Calu3 (cell line): ENCODE measurements around the gene STK38L. TPM values are rescaled to one million over a fixed set of nuclear protein-coding genes. Genes with fewer than 3 reads are reported as not detected.

ENCODE experiments used
- BruUV-seq: library from RNA; stranded (reverse); fragments of 400-500 nt; replicated peaks from 2 replicates; lab custom pipeline; 2021; lab: Mats Ljungman, UMichigan
- CTCF ChIA-PET: fragments of 300-600 bp; sonication (Branson Sonifier 250); formaldehyde crosslinking; loops from one replicate; lab custom pipeline; 2022; ENCODE audit warnings: antibody characterized with exemption; lab: Charles Lee
- DNase-seq: peaks from one replicate; pipeline ENCODE4 v3.0.0; 2022
- H3K27ac Mint-ChIP-seq: one replicate; pipeline ENCODE4 v1.8.0; 2022; ENCODE audit warnings: mixed read lengths; ENCODE audit not compliant: unreplicated experiment
- H3K27me3 Mint-ChIP-seq: one replicate; pipeline ENCODE4 v1.8.0; 2022; ENCODE audit warnings: mixed read lengths; ENCODE audit not compliant: unreplicated experiment
- H3K36me3 Mint-ChIP-seq: one replicate; pipeline ENCODE4 v1.8.0; 2022; ENCODE audit warnings: mild to moderate bottlenecking, moderate library complexity, mixed read lengths; ENCODE audit not compliant: insufficient read depth, unreplicated experiment
- H3K4me1 Mint-ChIP-seq: one replicate; pipeline ENCODE4 v1.8.0; 2022; ENCODE audit warnings: mild to moderate bottlenecking, low read depth, mixed read lengths; ENCODE audit not compliant: unreplicated experiment
- H3K4me3 Mint-ChIP-seq: one replicate; pipeline ENCODE4 v1.8.0; 2022; ENCODE audit warnings: mild to moderate bottlenecking, low read depth, moderate library complexity, mixed read lengths; ENCODE audit not compliant: unreplicated experiment
- H3K9me3 Mint-ChIP-seq: one replicate; pipeline ENCODE4 v1.8.0; 2022; ENCODE audit warnings: low read depth, mixed read lengths; ENCODE audit not compliant: unreplicated experiment
- intact Hi-C: fragments of 100-400 bp; cut with micrococcal nuclease; formaldehyde crosslinking; loops from one replicate; pipeline ENCODE4 v1.10.0; 2022; ENCODE audit not compliant: unreplicated experiment
- total RNA-seq: library from RNA; stranded (reverse); gene quantifications from 2 replicates; pipeline ENCODE4 v1.2.3, GENCODE V29; 2022
- TF ChIP-seq, protein P1 (sequence below): fragments of 200-600 bp; IDR thresholded peaks from one replicate; pipeline ENCODE4 v1.8.0; 2022; ENCODE audit warnings: antibody characterized with exemption; ENCODE audit not compliant: unreplicated experiment

The STK38L gene
- total RNA-seq, 1 experiment from 2014 or later = 24.6 TPM

GRCh38 chr12:27209257-27209910 lies 34.7 kb upstream of the STK38L start:
- no peak overlapping the region for H3K4me3 Mint-ChIP-seq
- CTCF ChIA-PET = no interaction called here
- no peaks in the 10 kb centered on the region for H3K36me3 Mint-ChIP-seq
- no TSS peak for BruUV-seq
- no peaks in the 10 kb centered on the region for H3K27me3 Mint-ChIP-seq
- TF ChIP-seq, protein P1, sequence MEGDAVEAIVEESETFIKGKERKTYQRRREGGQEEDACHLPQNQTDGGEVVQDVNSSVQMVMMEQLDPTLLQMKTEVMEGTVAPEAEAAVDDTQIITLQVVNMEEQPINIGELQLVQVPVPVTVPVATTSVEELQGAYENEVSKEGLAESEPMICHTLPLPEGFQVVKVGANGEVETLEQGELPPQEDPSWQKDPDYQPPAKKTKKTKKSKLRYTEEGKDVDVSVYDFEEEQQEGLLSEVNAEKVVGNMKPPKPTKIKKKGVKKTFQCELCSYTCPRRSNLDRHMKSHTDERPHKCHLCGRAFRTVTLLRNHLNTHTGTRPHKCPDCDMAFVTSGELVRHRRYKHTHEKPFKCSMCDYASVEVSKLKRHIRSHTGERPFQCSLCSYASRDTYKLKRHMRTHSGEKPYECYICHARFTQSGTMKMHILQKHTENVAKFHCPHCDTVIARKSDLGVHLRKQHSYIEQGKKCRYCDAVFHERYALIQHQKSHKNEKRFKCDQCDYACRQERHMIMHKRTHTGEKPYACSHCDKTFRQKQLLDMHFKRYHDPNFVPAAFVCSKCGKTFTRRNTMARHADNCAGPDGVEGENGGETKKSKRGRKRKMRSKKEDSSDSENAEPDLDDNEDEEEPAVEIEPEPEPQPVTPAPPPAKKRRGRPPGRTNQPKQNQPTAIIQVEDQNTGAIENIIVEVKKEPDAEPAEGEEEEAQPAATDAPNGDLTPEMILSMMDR = no peak
- no peak for DNase-seq
- H3K9me3 Mint-ChIP-seq = no peaks in the 10 kb centered on the region
- intact Hi-C loops = no loop called here
- H3K4me1 Mint-ChIP-seq = no peaks in the 10 kb centered on the region
- H3K27ac Mint-ChIP-seq = no peak overlapping the region

DNA sequence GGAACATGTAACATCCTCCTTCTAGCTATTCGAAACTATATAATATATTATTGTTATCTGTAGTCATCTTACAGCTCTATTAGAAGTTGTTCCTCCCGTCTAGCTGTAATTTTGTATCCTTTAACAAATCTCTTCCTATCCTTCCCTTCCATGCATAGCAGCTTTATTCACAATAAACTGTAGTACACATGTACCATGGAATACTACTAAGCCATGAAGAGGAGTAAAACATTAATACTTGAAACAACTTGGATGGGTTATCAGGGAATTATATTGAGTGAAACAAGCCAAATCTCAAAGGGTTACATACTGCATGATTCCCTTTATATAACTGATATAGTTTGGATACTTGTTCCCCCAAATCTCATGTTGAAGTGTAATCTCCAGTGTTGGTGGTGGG lies 33.9 kb upstream of the STK38L start:
- TF ChIP-seq, protein P1 = no peak
- Mint-ChIP-seq H3K36me3 (no peaks in the 10 kb centered on the region), H3K9me3 (no peaks in the 10 kb centered on the region), H3K4me3 (no peak overlapping the region), H3K4me1 (no peaks in the 10 kb centered on the region), H3K27ac (no peak overlapping the region), H3K27me3 (no peaks in the 10 kb centered on the region)
- CTCF ChIA-PET = no interaction called here
- DNase-seq = no peak
- intact Hi-C loops = no loop called here
- no TSS peak for BruUV-seq

DNA sequence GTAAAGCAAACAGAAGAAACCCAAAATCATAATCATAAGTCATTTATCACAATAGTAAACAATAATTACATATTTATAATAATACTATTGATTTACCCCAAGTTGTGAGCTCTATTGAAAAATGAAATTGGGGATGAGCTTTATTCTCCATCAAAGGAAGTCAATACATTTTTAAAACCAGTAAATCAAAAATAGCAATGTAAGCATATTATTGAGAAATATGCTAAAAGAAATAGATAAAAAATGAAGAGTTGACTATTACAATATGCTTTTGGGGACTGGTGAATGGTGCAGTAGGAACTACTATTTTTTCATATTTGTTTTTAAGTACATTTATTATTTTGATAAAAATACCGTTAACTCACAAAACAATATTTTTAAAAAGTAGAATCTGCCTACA lies 31.2 kb upstream of the STK38L start:
- BruUV-seq = no TSS peak
- CTCF ChIA-PET = interaction anchor here (1.2 kb wide), 1 partner anchor 94 kb away, joined by 4 read pairs; no protein-coding TSS in a partner anchor
- TF ChIP-seq, protein P1 = no peak
- intact Hi-C loops = no loop called here
- Mint-ChIP-seq H3K36me3 (no peaks in the 10 kb centered on the region), H3K27ac (no peak overlapping the region), H3K27me3 (no peaks in the 10 kb centered on the region), H3K9me3 (no peaks in the 10 kb centered on the region), H3K4me1 (no peaks in the 10 kb centered on the region), H3K4me3 (no peak overlapping the region)
- DNase-seq = no peak

DNA sequence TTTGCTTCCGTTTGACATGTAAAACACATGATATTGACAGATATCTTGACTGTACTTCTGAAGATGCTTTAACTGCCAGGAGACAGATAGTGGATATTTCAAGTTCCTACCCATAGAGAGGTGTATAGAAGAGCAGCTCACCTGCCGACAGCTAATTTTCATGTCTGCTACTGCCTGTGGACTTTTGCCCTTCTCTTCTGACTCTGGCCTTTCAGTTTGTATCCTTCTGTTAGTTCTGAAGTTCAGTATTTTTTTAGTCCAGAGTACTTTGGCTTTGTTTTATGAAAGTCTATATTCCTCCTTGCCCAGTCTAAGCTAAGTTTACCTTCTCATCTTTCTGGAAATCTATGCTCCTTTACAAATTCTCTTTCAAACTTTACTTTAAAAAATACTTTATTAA lies 30.8 kb upstream of the STK38L start:
- Mint-ChIP-seq H3K4me1 (no peaks in the 10 kb centered on the region), H3K27me3 (no peaks in the 10 kb centered on the region), H3K36me3 (no peaks in the 10 kb centered on the region), H3K4me3 (no peak overlapping the region), H3K27ac (no peak overlapping the region), H3K9me3 (no peaks in the 10 kb centered on the region)
- no TSS peak for BruUV-seq
- intact Hi-C loops = no loop called here
- CTCF ChIA-PET = interaction anchor here (1.2 kb wide), 1 partner anchor 93 kb away, joined by 4 read pairs; no protein-coding TSS in a partner anchor
- TF ChIP-seq, protein P1 = no peak
- no peak for DNase-seq
